ENCODE measurements around the gene AFDN. TPM values are rescaled to one million over a fixed set of nuclear protein-coding genes. Genes with fewer than 3 reads are reported as not detected.

The AFDN gene
- polyA plus RNA-seq, 1 experiment: 20.4 TPM

DNA sequence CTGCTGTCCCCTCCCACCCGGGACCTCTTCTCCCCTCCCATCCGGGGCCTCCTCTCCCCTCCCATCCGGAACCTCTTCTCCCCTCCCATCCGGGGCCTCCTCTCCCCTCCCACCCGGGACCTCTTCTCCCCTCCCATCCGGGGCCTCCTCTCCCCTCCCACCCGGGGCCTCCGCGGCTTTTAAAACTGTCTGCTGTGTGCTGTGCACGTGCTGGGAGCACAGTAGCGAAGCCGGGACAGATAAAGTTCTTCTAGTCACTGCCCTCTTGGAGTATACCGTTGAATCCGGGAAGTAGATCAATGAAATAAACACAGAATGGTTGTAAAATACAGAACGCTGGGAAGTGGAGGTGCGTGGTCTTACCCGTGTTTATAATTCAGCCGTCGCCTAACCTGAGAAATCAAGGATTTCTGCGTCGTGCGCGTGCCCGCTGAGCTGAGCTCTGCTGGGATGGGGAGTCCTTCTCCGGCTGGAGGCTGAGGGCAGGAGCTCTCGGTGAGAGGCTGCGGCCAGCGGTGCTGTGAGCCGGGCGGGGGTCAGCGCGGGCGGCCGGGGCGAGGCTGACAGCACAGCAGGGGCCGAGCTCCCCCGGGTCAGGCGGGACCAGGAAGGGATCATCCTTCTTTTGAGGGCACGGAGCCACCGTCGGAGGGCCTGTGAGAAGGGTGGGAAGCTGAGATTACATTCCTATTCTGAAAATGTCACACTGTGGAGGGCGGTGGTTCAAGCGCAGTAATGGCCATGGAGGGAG lies 151.2 kb downstream of the AFDN start:
- TF ChIP-seq, protein P1, sequence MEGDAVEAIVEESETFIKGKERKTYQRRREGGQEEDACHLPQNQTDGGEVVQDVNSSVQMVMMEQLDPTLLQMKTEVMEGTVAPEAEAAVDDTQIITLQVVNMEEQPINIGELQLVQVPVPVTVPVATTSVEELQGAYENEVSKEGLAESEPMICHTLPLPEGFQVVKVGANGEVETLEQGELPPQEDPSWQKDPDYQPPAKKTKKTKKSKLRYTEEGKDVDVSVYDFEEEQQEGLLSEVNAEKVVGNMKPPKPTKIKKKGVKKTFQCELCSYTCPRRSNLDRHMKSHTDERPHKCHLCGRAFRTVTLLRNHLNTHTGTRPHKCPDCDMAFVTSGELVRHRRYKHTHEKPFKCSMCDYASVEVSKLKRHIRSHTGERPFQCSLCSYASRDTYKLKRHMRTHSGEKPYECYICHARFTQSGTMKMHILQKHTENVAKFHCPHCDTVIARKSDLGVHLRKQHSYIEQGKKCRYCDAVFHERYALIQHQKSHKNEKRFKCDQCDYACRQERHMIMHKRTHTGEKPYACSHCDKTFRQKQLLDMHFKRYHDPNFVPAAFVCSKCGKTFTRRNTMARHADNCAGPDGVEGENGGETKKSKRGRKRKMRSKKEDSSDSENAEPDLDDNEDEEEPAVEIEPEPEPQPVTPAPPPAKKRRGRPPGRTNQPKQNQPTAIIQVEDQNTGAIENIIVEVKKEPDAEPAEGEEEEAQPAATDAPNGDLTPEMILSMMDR (IDR thresholded peaks at IDR 0.05; ENCODE audit: insufficient read depth, low read depth, low read length): no peak
- Histone ChIP-seq H3K36me3 (ENCODE audit: control insufficient read depth, insufficient read depth, low read length) (no peaks in the 10 kb centered on the region), H3K4me3 (ENCODE audit: low read depth, low read length) (no peak overlapping the region), H3K27me3 (ENCODE audit: control insufficient read depth, insufficient read depth, low read length) (no peaks in the 10 kb centered on the region)
- ChIA-PET POLR2A (no interaction called here), CTCF (no interaction called here)
- DNase-seq (ENCODE audit: low read depth): no peak

- DNase-seq (ENCODE audit: low read depth): no peak
- Histone ChIP-seq H3K27me3 (ENCODE audit: control insufficient read depth, insufficient read depth, low read length) (no peaks in the 10 kb centered on the region), H3K36me3 (ENCODE audit: control insufficient read depth, insufficient read depth, low read length) (no peaks in the 10 kb centered on the region), H3K4me3 (ENCODE audit: low read depth, low read length) (no peak overlapping the region)
- ChIA-PET CTCF (no interaction called here), POLR2A (no interaction called here)
- TF ChIP-seq, protein P1 (IDR thresholded peaks at IDR 0.05; ENCODE audit: insufficient read depth, low read depth, low read length): no peak
Measured at GRCh38 chr6:167978607-167979006, 151.9 kb downstream of the AFDN start.

GRCh38 chr6:167979436-167980139 lies 152.9 kb downstream of the AFDN start:
- Histone ChIP-seq H3K36me3 (ENCODE audit: control insufficient read depth, insufficient read depth, low read length) (no peaks in the 10 kb centered on the region), H3K27me3 (ENCODE audit: control insufficient read depth, insufficient read depth, low read length) (no peaks in the 10 kb centered on the region), H3K4me3 (ENCODE audit: low read depth, low read length) (no peak overlapping the region)
- ChIA-PET POLR2A (no interaction called here), CTCF (interaction anchor here (1.1 kb wide), 1 partner anchor 34 kb away, joined by 4 read pairs; no protein-coding TSS in a partner anchor)
- DNase-seq (ENCODE audit: low read depth): no peak
- TF ChIP-seq, protein P1 (IDR thresholded peaks at IDR 0.05; ENCODE audit: insufficient read depth, low read depth, low read length): no peak

- no peak overlapping the region for H3K4me3 ChIP-seq (ENCODE audit: low read depth, low read length)
- ChIA-PET CTCF (interaction anchor here (0.6 to 1.1 kb wide), 4 partner anchors 36 to 151 kb away, joined by 3 to 4 read pairs (median 4); no protein-coding TSS in a partner anchor), POLR2A (no interaction called here)
- no peaks in the 10 kb centered on the region for H3K27me3 ChIP-seq (ENCODE audit: control insufficient read depth, insufficient read depth, low read length)
- DNase-seq (ENCODE audit: low read depth): no peak
- TF ChIP-seq, protein P1 (IDR thresholded peaks at IDR 0.05; ENCODE audit: insufficient read depth, low read depth, low read length): no peak
- H3K36me3 ChIP-seq (ENCODE audit: control insufficient read depth, insufficient read depth, low read length): no peaks in the 10 kb centered on the region
Measured at GRCh38 chr6:167980911-167981580, 154.3 kb downstream of the AFDN start.

DNA sequence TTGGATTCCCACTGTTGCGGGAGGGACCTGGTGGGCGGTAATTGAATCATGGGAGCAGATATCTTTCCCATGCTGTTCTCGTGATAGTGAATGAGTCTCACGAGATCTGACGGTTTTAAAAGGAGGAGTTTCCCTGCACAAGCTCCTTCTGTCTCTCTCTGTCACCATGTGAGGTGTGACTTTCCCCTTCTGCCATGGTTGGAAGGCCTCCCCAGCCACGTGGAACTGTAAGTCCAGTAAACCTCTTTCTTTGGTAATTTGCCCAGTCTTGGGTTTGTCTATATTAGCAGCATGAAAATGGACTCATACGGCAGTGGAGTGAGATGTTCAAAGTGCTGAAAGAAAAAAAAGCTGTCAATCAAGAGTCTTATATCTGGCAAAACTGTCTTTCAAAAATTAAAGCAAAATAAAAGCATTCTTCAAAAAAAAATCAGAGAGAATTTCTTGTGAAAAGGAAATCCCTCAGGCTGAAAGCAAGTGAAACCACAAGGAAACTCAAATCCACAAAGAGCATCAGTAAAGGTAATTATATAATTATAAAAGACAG lies 155.3 kb downstream of the AFDN start:
- CTCF ChIA-PET: no interaction called here
- Histone ChIP-seq H3K36me3 (ENCODE audit: control insufficient read depth, insufficient read depth, low read length) (no peaks in the 10 kb centered on the region), H3K4me3 (ENCODE audit: low read depth, low read length) (no peak overlapping the region), H3K27me3 (ENCODE audit: control insufficient read depth, insufficient read depth, low read length) (no peaks in the 10 kb centered on the region)
- TF ChIP-seq, protein P1 (IDR thresholded peaks at IDR 0.05; ENCODE audit: insufficient read depth, low read depth, low read length): no peak
- no peak for DNase-seq (ENCODE audit: low read depth)
- POLR2A ChIA-PET: no interaction called here
